ENCODE data around the gene WDR1.
"Not testable (repeated sequence)": the region's sequence is repeated elsewhere in the genome, so short reads cannot be mapped to it uniquely, and the experiment has no call there.

Gene WDR1

DNA sequence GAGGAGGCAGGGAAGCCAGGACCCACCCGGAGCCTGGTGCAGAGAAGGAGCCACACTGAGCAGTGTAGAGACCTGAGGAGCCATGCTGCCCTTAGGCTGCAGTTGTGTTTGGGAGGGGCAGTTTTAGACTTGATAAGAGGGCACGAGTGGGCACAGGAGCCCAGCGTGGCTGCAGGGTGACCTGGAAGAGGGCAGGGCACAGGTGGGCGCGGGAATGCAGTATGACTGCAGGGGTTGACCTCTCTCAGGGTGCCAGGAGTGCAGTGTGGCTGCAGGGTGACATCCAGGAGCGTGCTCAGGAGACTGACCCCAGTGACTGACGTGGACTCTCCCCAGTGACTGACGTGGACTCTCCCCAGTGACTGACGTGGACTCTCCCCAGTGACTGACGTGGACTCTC lies 14.6 kb upstream of the WDR1 start:
- no peak for DNase-seq (ENCODE audit: low read depth)

DNA sequence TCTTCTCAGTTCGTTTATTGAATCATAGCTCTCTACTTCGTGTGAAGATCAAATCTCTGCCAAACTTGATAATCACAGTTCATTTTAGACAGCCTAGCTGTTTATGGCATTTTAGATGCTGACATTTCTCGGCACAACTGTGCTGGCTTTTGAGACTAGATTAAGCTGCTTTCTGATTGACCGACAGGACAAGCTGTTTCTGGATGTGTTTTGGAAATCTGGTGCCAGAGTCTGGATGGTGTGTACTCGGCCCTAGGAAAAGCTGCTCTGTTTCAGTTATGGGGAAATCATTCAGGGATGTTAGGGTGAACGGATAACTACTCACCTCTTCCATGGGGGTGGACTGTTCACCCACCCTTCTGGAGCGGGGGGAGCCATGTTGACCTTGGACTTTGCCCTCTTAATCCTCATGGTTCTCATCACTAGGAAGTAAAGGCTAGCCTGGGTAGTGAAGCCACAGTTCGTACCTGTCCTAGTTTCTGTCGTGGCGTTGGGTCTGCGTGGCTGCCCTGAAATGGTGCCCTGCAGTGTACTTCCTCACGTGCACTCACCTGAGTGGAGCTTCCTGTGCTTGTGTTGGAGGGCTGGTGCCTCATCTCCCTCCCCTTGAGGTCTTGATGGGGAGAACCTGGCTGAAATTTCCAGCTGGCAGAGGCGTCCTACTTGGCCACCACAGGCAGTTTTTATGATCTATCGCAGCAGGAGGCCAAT lies 13.7 kb upstream of the WDR1 start:
- DNase-seq (ENCODE audit: low read depth), result no peak

DNA sequence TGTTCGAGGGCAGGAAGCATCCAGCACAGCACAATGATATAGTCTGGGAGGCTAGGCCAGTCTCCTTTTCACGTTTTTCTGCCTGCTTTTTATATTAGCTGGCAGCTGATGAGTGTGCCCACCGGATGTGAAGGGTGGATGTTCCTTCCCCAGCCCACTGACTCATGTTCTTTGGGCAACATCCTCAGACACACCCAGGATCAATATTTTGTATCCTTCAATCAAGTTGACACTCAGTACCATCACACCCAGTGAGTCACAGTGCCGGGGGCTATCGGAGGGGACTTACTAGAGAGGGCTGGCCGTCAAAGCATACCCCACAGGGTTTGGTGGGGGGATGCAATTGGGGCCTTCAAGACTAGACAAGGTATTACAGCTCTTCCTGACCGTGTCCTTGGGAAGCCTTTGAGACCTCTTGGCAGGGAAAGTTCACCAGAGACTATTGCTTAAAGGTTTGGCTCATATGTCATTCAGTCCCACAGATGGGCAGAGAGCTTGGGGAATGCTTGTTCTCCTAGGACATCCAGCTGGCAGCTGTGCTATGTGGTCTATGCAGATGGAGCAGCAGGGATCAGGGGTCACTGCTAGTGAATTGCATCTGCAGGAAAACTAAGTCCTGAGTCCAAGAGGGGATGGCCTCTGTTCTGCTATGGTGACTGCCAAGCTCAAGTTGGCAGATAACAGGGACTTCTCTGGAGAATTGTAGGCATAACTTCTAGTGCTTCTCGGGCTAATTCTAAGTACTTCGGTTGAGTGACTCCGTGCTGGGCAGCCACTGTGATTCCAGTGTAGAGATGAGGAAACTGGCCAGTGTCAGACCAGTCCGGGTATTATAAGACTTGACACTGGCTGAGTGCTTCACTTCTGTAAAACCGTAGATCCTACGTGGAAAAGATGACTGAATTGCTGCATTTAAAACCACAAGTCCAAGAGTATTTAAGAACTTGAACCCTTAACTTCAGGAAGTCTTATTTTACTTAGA lies 12.9 kb upstream of the WDR1 start:
- no peak for DNase-seq (ENCODE audit: low read depth)

DNA sequence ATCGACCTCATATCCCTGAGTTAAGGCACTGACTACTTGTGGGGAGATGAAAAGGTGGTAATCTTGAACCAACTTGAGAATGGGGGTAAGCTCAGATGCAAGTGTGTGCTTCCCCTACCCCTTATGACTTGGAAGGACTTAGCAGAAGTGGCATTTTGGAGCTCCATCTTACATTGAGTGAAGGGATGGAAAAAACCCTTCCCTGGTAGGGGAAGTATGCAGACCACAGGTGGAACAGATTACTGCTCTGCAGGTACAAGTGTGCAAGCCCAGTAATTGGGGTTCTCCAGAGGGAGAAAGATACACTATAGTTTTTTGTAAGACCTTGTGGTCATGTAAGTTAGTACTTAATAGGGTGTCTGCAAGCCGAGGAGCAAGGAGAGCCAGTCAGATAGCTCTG lies 12.2 kb upstream of the WDR1 start:
- DNase-seq (ENCODE audit: low read depth), result no peak

- not testable (repeated sequence) for DNase-seq (ENCODE audit: low read depth)
These were observed 10.9 kb upstream of the WDR1 start for GRCh38 chr4:10127531-10127930.

GRCh38 chr4:10124167-10124930 lies 7.8 kb upstream of the WDR1 start:
- no peak for DNase-seq (ENCODE audit: low read depth)

- DNase-seq (ENCODE audit: low read depth), result no peak
These were observed 6.9 kb upstream of the WDR1 start for GRCh38 chr4:10123227-10124101.

- no peak for DNase-seq (ENCODE audit: low read depth)
These were observed 5.8 kb upstream of the WDR1 start for GRCh38 chr4:10122236-10122932.

DNA sequence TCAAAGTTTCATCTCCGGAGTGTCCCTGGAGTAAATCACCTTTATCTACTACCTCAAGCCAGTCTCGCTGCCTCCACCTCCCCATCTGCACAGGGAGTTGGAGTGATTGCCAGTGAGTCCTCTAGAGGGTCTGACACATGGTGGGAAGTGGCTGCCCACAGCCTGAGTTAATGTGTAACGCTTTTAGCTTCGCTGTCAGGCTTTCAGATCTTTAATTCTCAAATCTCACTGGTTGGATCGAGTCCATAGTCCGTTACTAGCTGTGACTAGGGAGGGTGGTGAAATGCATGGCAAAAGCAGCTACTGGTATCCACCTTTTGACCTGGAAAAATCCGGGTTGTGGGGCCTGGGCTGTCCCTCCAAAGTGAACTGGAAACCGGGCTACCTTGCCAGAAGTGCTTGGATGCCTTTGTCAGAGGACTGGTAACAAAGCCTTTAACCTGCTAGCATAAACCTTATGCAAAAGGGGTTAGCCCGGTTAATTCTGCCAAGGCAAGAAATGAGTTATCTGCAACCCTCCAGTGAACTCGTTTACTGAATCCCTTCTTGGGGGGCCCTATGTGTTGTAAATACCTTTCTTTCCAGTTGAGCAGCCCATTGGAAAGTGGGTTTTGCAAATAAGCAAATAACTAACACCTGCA lies 5.1 kb upstream of the WDR1 start:
- DNase-seq (ENCODE audit: low read depth), result no peak

GRCh38 chr4:10120943-10121567 lies 4.5 kb upstream of the WDR1 start:
- DNase-seq (ENCODE audit: low read depth), result no peak

- DNase-seq (ENCODE audit: low read depth), result no peak
These were observed 3.2 kb upstream of the WDR1 start for GRCh38 chr4:10119773-10120172.

- no peak for DNase-seq (ENCODE audit: low read depth)
These were observed 2.7 kb upstream of the WDR1 start for GRCh38 chr4:10119278-10119677.

DNA sequence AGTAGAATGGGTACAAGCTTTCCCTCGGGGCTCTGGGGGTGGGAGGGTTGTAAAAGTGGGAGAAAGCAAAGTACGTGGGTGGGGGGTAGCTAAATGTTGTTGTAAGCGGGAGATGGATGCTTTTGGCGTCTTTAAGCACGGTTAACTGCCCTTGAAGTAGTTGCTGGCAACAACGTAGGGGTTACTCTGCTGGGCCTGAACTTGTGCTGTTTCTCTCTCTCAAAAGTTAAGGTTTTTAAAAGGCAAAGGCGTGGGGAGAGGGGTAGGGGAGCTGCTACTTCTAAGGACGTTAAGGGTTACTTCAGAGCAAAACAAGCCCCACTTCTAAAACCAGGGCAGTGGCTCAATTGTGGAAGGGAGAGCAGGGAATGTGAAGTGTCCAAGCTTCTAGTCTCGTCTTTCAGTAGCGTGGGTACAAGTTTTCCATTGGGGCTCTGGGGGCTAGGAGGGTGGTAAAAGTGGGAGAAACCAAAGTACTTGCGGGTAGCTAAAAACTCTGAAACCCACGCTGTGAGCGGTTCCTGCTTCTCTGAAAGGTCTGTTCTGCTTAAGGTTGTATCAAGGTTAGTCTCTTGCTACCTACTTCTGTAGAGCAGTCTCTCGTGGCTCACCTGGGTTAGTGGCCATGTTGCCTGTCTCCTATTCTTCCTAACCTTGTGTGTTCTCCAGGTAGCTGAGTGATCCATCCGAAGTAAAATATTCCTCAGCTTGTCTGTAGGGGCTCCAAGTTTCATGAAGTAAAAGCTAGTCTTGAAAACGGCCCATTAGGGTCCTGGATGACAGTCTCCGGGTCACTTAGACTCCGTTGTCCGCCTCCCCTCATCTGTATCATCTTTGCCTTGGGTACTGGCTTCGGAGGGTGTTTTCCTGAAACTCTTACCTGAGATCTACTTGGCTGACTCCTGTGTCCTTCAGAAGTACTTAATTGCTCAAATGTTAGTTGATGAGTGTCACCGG lies 1.7 kb upstream of the WDR1 start:
- DNase-seq (ENCODE audit: low read depth), result no peak

GRCh38 chr4:10117359-10118047 lies 904 bp upstream of the WDR1 start:
- DNase-seq (ENCODE audit: low read depth), result no peak

DNA sequence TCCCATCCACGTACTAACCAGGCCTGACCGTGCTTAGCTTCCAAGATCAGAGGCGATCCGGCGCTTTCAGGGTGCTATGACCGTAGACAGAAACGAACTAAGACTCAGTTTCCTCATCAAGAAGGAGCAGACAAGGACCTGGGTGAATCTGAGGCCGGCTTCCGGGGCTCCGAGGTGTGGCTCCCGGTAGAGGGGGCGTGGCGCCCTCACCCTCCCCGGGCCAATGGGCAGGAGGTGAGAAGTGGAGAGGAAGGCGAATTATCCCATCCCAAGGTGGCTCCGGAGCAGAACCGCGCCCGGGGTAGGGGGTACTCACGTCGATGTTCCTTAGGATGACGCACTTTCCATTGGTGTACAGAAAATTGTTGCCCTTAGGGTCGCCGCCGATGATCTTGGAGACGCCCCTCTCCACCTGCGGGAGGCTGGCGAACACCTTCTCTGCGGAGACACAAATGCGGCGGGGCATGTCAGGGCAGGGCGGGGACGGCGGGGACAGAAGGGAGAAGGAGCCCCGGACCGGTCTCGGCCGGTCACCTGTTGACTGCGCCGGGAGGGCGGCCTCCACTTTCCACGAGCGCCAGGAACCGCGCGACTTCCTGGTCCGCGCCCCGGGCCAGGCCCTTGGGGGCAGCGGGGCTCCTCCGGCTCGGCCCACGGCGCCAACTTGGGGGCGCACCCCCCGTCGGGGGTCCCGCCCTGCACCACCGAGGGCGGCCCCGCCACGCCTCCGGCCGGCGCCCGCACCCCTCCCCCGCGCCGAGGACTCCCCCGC lies 616 bp downstream of the WDR1 start:
- no peak for DNase-seq (ENCODE audit: low read depth)

DNA sequence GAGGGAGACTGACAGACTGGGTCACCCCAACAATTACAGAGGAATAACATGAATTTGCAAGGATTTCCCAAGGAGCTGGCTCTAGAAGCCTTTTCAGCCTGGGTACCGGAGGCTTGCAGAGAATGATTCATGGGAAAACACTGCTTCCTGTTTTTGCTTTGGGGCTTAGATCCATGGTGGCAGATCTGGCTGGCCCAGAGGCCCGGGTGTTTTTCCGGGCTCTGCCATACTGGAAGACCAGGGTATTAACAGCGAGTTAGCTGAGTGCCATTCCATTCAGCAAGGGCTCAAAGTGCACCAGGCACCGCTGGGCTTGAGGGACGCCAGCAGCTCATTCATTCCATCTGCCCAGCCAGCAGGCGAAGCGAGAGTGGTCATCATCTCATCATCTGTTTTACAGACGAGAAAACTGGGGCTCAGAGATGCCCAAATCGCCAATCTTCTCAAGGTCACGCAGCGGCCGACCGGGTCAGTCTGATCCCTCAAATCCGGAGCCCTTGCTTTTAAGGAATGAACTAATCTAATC lies 1.3 kb downstream of the WDR1 start:
- no peak for DNase-seq (ENCODE audit: low read depth)

DNA sequence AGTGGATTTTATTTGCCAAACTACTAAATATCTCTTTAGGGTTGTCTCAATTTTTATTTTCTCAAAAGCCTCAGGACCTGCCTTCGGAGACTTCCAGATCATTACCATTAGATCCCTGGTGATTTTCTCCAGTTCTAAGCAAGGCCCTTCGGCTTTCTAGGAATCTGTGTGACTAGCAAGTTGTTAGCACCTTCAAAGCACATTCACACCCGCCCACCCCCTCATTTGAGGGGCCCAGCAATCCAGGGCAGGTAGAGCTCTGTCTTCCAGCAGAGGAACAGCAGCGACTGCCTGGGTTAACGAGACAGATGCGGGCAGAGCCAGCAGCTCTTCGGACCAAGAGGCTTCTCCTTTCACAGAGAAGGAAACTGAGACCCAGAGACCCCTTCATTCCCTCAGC lies 2.0 kb downstream of the WDR1 start:
- DNase-seq (ENCODE audit: low read depth), result no peak

Data from stimulated activated CD8-positive, alpha-beta memory T cell treated with anti-CD3 and anti-CD28 coated beads, Interleukin-15, amount 100 ng/mL, for 24 hours (primary cell).